ENCODE measurements around the gene TENM3.

The TENM3 gene

DNA sequence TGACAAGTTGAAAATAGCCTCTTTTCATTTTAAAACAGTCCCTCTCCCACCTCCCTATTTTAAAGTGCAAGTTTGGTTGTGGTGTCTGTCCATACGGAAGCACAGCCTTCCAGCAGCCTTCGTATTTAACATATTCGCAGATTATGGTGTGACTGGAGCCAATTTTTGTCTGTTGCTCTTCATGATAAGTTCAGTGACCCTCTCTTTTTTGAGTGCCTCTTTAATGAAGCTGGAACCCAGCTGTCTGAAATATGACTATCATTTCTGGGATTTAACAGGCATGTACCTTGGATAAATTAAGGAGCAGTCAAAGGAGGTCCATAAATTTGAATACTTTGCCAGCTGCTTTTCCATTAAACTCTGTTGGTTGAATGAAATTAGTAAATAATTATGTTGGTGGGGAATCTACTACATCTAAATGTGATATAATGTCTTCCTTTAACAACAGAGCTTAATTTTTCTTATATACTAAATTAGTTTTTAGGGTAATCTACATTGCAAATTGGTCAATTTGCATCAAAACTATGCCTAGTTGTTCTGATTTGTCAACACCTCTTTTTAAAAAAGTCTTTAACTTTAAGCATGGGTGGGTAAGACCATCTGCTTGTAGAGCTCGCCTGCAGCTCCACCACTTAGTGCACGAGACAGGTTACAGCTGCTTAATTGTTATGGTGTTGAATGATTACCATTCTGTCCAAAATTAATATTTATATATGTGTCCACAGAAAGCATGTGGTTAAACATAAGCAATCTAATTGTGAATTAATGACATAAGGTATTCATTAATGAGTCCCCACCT lies 457.4 kb downstream of the TENM3 start:
- DNase-seq, result no peak

DNA sequence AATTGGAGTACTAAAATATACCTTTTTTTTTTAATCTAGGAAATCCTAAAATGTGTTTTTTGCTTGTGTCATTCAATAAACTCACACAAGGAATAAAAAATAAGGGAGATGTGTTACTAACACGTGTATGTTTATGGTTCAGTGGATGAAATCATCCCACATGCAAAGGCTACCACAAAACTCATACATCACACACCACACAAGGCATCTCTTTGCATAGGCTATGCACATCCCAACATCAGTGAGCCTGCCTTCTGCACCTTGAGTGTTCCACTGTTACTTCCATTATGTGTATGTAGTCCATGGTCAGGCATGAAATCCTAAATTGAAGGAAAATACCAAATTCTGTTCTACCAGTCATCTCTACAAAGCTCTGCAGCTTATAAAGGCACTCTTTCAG lies 460.9 kb downstream of the TENM3 start:
- no peak for DNase-seq

DNA sequence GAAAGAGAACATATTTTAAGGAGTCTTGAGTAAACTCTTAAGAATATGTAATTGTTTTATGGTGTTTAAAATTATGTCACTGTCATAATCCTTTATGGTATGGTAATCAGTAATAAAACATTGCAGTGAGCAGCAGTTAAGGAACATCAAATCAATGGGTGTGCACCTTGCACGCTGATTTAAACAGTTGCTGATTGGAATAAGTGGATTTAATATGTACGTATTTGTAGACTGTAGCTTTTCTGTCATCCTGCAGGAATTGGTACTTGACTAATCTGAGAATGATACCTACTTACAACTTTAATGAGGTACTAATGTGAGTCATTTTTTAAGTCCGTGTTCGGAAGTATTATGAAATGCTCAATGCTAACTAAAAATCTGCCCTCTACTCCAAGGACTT lies 461.7 kb downstream of the TENM3 start:
- DNase-seq, result no peak

DNA sequence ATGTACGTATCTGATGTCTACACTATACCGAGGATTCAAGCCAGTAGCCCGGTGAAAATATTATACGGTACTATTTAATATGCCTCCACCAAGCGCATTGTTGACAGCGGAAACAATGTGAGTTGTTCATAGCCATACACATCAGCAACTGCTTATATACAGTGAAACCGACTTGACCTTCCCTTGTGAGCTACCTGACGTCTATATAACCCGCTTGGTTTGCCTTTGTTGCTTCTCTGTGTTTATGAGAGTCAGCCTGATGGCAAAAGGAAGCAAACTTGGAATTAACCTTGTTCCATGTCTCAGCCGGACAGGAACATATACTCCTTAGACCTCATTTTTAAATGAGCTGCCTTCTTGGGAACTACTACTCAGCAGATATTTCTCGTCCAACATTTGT lies 462.2 kb downstream of the TENM3 start:
- no peak for DNase-seq

DNA sequence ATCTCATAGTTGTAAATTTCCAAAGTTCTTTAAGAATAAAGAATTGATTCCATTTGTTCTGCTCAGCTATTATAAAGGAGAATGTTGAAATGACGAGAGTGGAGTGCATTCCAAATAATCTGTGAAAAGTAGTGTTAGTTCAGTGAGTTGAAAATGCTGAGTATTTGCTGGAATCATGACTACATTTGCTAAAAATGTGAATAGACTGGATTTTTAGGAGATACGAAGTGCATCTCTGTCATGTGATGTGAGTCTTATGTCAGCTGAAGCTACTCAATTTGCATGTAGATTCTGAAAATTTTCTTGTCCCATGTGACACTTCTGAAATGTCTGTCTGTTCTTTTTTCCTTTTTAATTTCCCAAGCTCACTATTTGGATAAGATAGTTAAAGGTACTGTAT lies 468.0 kb downstream of the TENM3 start:
- DNase-seq, result no peak

DNA sequence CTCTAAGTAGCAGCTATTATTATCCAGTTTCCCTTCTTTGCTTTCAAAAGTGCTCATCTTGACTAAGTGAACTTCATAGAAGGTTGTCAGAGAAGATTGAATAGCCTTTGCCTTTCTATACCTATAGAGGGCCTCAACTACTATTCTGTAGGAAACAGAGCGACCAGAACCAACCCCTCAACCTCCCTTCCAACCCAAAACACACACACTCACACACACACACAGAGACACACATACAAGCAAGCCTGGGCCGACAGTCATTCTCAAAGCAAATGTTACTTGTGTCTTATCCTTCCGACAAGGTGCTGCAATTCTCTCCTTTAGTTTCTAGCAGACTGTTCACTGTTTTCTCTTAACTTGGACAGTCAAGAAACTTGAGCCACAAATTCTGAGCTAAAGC lies 472.3 kb downstream of the TENM3 start:
- DNase-seq, result no peak

DNA sequence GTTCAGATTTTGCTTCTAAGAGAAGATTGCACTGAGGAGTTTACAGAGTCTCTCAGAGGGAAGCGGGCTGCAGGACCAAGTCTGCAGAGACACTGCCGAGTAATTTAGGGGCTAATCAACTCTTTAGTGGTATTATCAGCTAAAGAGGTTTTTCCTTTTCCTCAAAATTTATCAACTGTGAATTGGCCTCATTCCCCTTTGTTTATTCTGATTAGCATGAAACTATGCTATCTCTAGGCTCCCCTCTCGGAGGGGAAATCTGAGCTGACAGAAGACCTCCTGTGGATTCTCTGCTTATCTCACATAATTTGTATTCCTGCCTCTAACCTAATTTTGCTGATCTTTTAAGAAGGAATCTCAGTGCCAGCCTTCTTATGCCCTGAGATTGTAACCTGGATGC lies 473.0 kb downstream of the TENM3 start:
- DNase-seq, result no peak

DNA sequence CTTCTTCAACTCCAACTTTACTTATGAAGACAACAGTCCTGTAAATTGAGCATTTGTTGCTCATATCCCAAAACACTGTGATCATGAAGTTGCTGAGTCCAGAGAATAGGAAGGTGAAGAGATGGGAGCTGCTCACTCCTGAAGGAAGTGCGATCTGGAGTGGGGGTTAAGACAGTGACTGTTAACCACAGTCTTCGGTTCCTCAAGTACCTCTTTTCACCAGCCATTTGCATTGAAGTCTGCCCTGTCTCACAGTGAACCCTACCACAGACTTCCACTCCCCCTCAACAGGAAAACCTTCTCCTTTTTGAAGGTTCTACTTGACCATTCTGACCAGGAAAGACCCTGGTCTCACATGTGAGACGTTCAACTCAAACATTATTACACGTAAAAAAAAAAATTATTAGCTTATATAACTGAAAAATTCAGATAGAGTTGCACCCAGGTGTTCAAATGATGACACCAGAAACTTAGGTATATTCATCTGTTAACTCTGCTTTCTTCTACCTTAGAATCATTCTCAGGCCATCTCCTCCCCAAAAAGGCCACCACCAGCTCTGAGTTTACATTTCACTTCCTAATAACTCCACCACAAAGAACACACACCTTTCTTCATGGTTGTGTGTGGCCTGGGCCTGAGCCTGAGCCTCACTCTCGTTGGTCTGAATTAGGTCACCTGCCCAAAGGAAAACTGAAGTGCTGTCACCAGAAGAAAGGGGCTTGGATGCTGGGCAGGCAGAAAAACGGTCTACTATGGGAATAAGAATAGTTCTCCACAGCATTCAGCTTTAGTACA lies 474.8 kb downstream of the TENM3 start:
- DNase-seq, result no peak

DNA sequence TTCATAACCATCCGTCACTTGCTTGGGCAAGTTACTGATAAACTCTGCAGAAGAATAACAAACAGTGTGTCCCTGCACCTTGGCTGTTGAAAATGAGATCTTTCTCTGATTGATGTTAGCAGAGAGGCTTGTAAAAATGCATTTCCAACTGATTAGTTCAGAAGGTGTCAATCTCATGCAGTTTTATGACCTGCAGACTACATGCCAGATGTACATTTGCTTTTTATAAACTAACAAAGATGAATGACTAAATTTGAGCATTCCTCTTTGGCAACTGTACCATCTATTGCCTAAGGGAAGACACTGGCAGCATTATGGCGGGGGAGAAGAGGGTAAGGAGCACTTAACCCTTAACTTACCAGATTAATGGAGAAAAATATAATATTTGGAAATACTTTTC lies 481.2 kb downstream of the TENM3 start:
- no peak for DNase-seq

DNA sequence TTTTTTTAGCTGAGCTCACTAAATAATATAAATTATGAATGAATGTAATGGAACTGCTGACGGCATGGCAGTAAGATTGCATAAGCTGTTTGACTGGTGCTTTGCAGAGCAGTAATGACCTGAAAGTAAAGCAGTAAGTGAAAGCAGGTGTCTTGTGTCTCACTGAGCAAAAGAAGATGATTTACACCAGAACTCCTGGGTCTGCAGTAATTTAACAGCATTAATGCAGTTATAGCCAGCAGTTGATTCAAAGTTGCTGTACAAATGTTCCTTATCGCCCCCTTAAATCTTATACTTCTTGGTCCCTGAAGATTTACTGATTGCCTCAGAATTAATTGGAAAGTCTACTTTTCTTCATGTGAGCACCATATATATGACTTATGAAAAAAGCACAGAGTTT lies 486.3 kb downstream of the TENM3 start:
- no peak for DNase-seq

DNA sequence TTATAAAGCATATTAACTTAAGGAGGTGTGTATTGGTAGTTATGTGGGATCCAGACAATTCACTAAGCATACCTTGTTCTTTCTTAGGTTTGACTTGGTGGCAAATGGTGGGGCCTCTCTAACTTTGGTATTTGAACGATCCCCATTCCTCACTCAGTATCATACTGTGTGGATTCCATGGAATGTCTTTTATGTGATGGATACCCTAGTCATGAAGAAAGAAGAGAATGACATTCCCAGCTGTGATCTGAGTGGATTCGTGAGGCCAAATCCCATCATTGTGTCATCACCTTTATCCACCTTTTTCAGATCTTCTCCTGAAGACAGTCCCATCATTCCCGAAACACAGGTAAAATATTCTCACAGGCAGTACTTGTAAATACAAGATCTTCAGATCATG lies 487.6 kb downstream of the TENM3 start:
- no peak for DNase-seq

DNA sequence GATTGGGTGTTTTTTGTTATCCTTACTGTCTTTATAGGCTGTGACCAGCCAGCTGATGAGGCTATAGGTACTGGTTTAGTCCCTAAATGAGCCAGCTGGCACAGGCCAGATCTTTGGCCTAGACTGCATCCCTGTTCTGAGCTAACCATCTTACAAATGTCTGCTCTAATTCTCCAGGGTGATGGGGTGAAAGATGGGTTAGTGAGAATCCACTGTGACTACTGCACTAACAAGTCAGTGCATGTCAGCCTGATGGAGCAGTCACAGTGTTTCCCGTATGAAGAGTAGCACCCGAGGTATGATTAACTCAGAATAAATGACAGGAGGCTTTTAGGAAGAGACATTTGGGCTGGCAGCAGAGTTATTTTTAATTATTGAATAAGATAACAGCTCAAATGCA lies 493.0 kb downstream of the TENM3 start:
- no peak for DNase-seq

DNA sequence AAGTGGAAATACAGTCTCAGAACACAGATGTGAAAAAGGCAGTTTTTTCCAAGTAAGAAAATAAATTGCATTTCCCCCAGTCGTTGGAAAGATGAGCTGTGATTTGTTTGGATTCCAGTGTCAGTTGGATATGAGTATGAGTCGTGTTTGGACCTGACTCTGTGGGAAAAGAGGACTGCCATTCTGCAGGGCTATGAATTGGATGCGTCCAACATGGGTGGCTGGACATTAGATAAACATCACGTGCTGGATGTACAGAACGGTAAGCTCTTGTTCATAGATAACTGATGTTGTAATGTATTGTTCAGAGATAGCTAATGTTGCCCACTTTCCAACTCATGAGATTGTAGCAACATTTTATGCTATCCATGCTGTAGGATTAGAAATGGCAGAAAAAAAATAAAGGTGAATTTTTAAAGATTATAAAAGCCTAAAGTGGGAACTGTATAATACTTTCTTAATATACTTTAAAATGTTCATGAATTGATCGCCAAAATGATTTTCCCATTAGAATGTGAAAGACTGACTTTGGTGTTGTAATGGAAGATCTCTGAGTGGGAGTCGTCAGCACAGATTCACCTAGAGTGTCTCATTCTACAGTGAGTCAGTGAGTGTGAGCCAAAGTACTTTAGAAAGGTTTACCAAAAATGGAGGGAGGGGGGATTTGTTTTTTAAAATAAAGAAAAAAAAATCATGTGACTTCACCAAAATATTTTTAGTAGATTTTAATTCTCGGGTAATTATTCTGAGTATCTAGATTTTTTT lies 495.3 kb downstream of the TENM3 start:
- DNase-seq, result no peak

DNA sequence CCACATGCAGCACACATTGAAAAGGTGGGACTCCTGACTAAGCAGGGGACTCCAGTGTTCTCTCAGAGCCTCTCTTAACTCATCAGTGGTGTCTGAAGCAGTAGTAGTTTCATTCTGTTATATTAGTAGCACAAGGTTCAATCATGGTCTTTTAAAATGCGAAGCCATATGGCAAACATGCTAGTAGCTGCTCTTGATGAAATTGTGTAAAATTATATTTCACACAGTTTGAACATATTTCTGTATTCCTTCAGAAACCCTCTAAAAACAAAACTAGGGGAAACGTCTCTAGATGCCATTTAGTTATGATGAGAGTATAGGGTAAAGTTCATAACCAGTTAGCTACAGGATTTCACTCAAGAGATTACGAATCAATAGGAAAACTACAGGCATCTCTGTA lies 497.1 kb downstream of the TENM3 start:
- DNase-seq, result no peak

DNA sequence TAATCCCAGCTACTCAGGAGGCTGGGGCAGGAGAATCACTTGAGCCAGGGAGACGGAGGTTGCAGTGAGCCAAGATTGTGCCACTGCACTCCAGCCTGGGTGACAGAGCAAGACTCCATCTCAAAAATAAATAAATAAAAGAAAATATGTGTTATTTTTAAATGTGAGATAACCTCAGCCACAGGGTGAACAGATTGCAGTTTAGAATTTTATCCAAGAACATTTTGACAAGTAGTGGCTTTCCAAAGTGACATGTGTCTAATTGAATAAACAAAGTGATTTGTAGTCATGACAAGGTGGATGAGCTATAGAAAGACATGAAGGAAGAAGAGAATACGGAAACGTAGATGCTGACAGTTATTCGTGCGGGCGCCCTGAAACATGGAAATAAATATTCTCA lies 497.9 kb downstream of the TENM3 start:
- no peak for DNase-seq

DNA sequence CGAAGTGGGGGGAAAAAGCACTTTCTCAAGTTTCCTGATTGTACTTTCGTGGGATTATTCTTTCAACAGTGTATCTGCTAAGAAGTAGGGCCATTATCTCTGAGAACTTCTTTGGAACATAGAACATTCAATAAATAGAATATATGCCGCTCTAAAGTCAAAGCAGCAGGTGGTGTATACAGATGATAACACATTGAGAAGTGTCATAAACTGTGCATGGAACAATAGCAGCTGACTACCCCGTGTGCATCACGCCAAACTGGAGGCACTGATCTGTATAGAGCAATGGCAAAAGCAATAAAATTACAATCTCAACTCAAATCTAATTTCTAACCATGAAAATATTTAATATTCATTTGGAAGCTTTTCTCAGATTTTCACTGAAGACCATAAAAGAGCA lies 498.7 kb downstream of the TENM3 start:
- no peak for DNase-seq

DNA sequence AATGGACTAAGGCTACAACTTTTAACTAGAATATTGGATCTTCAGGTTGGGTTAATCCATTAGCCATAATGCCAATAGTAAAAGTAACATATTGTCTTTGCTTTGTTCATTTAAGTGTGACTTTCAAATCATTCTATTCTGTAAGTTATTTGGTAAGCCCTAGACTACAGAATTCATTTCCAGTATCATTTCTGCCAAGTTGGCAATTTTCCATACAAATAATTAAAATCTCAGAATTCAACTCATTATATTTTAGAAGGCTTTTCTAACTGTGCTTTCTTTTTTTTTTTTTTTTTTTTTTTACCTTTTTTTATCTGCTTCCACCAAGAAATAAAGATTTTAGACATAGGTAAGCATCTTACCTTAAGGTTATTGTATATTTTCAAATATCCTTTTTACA lies 500.6 kb downstream of the TENM3 start:
- DNase-seq, result no peak

DNA sequence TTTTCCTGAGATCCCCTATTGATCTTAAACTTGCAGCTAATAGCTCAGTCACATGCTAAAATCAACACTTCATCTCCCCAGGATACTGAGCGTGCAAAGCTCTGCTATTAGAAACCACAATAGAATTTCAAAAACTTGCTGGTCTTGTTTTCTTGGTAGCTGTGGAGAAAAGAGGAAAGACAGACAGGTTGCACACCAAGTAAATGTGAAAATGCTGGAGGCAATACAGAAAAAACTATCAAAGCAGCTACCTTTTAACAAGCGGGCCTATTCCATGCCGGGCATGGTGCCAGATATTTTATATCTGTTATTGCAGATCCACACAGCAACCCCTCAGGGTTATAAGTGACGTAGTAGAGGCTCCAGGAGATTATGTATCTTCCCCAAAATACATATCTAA lies 502.0 kb downstream of the TENM3 start:
- DNase-seq, result no peak

DNA sequence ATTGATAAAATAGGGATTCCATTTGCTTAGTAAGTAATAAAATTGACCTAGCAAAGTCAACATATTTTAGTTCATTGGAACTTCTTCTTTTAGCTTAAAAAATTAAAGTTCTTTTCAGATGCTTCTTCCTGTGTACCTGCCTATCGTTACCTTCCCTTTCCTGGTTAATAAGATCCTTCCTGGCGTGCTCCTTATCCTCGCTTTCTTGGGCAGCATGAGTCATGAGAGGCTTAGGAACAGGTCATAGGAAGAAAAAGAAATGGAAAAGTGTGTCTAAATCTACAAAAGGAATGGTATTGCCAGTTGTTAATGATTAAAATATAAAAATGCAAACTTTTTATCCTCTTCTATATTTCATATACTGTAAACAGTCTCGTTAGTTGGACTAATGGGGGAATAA lies 503.7 kb downstream of the TENM3 start:
- DNase-seq, result no peak

DNA sequence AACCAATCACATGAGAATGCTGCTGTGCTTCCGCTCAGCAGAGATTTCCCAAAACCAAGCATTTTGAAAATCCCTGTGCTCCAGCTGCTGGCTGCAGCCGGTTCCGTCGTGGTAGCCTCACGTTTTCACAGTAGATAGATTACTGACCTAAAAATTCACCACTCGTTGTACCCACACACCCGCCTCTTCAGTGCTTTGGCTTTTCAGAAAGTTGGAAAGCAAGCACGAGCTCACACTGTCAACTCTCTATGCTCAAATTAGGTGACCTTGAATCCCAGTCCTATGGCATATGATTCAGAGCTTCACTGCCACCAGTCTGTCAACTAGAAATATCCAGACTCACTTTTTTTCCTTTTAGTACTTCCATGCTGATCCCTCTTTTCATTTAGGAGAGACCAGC lies 505.1 kb downstream of the TENM3 start:
- DNase-seq, result no peak

DNA sequence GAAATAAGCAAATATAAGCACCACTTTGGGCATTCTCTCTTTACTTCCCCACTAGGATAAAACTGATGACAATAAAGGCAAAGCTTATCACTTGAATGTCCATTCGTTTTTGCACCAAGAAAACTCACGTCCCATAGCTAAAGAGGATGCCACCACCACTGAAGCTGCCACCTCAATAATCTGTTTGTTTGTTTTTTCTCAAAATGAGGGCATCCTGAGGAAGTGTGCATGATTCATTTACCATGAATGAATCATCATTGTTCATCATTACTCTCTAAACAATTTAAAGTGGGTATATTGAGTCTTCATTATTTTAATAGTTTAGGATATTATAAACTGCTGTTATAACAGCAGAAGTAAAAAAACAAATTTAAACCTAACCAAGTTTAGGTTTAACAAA lies 505.7 kb downstream of the TENM3 start:
- DNase-seq, result no peak

DNA sequence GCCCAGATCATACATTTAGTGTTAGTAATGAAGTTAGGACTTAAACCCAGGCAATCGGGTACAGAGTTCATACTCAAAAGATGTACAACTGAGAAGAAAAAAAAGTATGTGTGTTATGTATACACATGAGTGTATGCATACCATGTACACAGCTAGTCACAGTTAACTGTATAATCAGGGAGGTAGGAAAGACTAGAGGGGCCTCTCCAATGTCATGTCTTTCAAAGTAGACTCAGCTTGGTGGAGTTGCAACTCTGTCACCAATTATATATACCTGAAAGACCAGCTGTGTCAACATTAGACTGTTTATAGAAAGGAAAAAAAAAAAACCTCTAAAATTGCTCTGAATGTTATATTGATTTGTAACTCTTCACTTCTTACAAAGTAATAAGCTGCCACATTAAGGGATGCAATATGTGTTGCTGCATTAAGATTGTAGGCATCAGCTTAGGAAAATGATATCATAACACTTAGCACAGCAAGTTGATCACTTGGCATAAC lies 506.5 kb downstream of the TENM3 start:
- no peak for DNase-seq

DNA sequence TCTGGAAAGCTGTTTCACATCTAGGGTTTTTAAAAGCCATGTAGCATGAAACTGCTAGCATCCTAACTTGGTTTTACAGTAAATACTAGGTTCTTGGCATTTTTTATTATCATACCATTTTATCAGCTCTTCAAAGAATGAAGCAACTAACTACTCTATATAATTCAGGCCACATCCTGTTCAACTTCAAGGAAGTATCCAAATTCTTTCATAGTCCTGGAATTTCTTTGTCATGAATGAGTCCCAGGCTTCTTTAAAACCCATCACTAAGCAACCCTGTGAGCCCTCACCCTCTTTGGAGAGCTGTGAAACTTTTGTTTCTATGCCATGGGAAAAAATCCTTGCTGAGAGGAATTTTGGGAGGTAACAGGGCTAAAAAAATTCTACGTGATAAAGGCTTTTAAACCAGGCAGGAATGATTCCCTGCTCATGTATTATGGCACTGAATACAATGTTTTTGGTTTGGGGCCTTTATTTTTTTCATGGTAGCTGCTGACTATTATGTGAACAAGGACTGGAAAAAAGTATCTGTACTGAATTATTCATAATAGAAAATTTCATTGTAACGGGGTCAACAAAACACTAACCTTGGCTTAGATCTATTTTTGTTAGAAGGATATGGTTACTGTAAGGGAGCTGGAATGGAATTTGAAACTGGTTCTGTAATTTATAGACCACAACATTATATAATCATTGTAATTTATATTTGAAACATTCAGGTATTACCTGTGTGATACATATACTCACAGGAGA lies 509.1 kb downstream of the TENM3 start:
- no peak for DNase-seq

All from CD4-positive, alpha-beta T cell treated with Interleukin-10 for 1 hour (primary cell).